ENCODE results near the gene EDC4. TPM values are rescaled to one million over a fixed set of nuclear protein-coding genes. Genes with fewer than 3 reads are reported as not detected.

EDC4 gene
- total RNA-seq, 1 experiment from 2014 or later = 106 TPM

DNA sequence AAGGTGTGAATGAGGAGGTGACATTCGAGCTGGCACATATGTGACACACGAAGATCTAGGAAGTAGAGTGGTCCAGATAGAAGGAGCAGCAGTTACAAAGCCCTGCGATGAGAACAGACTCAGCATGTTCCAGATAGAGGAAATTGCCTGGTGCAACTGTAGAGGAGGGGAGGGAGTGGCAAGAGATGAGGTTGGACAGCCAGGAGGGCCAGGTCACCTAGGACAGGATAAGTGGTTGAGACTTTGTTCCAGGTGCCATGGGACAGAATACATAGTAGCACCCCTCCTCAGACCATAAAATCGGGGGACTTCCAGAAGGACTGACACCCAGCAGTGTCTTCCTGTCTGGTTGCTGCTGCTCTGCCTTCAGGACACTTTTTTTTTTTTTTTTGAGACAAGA lies 14.4 kb upstream of the EDC4 start:
- Histone ChIP-seq H3K27ac (ENCODE audit: insufficient read length, low read depth, low read length) (no peak overlapping the region), H3K79me2 (ENCODE audit: insufficient read depth, low read length) (peaks cover 45% of the 10 kb centered on the region; the same call in 1 of the 2 replicates), H4K5ac (ENCODE audit: insufficient read length, low read depth, low read length) (no peak overlapping the region), H4K20me1 (ENCODE audit: control insufficient read depth, insufficient read depth, insufficient read length) (peaks cover 3% of the 10 kb centered on the region), H3K14ac (ENCODE audit: insufficient read depth, low read length) (peak overlapping the region; percentile 37; the same call in 1 of the 2 replicates), H2AK5ac (ENCODE audit: insufficient read length, low read length) (no peak overlapping the region), H4K91ac (ENCODE audit: insufficient read length, low read depth, low read length) (no peak overlapping the region), H3K18ac (ENCODE audit: insufficient read length, low read depth, low read length) (peak overlapping the region; percentile 69), H3K9me3 (ENCODE audit: control insufficient read depth, low read depth, low read length) (no peaks in the 10 kb centered on the region), H3K27me3 (ENCODE audit: insufficient read depth, low read length) (no peaks in the 10 kb centered on the region), H2AFZ (ENCODE audit: low read length) (no peak overlapping the region), H3K4me2 (ENCODE audit: insufficient read depth, insufficient read length, low read length) (no peak overlapping the region), H3K79me1 (ENCODE audit: insufficient read depth, low read depth, low read length, poor library complexity, severe bottlenecking) (peaks cover 5% of the 10 kb centered on the region), H3K9ac (ENCODE audit: extremely low read depth, insufficient read length, low read length) (no peak overlapping the region), H3K4me1 (ENCODE audit: insufficient read depth, low read length) (peaks cover 6% of the 10 kb centered on the region; the same call in 1 of the 2 replicates), H3K23me2 (ENCODE audit: insufficient read length, low read depth, low read length, poor library complexity, severe bottlenecking) (no peaks in the 10 kb centered on the region), H3K56ac (ENCODE audit: insufficient read length, low read depth, low read length) (no peak overlapping the region), H3K23ac (ENCODE audit: insufficient read length, low read depth, low read length) (no peak overlapping the region), H2BK15ac (ENCODE audit: low read depth, low read length) (no peak overlapping the region), H2BK12ac (ENCODE audit: insufficient read length, low read depth, low read length) (no peak overlapping the region), H4K8ac (replicated peaks; ENCODE audit: insufficient read length, low read depth, low read length) (no peak overlapping the region), H3K4ac (ENCODE audit: low read depth, low read length) (no peak overlapping the region; the same call in 1 of the 2 replicates), H2BK5ac (ENCODE audit: insufficient read length, low read length) (no peak overlapping the region), H2BK120ac (ENCODE audit: low read depth, low read length, poor library complexity, severe bottlenecking) (peak overlapping the region; percentile 30), H3T11ph (ENCODE audit: low read length) (peak overlapping the region; percentile 60), H2BK20ac (ENCODE audit: low read depth, low read length, poor library complexity, severe bottlenecking) (no peak overlapping the region)
- Mint-ChIP-seq H3K36me3 (ENCODE audit: insufficient read depth in 1 of 3, low read depth in 3 of 3) (peaks cover 18 to 29% (median 23%) of the 10 kb centered on the region in 3 experiments), H3K9me3 (no peaks in the 10 kb centered on the region), H3K27me3 (ENCODE audit: low read depth) (no peaks in the 10 kb centered on the region), H3K4me3 (peak overlapping the region in 1 of 2 experiments; percentile 21; a peak in 1 of 5 replicates), H3K4me1 (peaks cover 49 to 63% of the 10 kb centered on the region in 2 experiments), H3K27ac (peak overlapping the region; percentile 88 to 95 (median 93))
- TF ChIP-seq, protein P1, sequence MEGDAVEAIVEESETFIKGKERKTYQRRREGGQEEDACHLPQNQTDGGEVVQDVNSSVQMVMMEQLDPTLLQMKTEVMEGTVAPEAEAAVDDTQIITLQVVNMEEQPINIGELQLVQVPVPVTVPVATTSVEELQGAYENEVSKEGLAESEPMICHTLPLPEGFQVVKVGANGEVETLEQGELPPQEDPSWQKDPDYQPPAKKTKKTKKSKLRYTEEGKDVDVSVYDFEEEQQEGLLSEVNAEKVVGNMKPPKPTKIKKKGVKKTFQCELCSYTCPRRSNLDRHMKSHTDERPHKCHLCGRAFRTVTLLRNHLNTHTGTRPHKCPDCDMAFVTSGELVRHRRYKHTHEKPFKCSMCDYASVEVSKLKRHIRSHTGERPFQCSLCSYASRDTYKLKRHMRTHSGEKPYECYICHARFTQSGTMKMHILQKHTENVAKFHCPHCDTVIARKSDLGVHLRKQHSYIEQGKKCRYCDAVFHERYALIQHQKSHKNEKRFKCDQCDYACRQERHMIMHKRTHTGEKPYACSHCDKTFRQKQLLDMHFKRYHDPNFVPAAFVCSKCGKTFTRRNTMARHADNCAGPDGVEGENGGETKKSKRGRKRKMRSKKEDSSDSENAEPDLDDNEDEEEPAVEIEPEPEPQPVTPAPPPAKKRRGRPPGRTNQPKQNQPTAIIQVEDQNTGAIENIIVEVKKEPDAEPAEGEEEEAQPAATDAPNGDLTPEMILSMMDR (conservative IDR thresholded peaks at IDR 0.05) = no peak
- WGBS (ENCODE audit: extremely low coverage, insufficient read length, low lambda C conversion rate) = no CpG with 5 or more reads among the region's 4 CpGs
- no peak for DNase-seq

All from H9 (cell line).